Hepatic stellate cell (primary cell): ENCODE results near the gene TBC1D12.

ENCODE experiments used
- DNase-seq: peaks from one replicate; pipeline ENCODE4 v3.0.0; 2011; ENCODE audit warnings: low spot score

The TBC1D12 gene

DNA sequence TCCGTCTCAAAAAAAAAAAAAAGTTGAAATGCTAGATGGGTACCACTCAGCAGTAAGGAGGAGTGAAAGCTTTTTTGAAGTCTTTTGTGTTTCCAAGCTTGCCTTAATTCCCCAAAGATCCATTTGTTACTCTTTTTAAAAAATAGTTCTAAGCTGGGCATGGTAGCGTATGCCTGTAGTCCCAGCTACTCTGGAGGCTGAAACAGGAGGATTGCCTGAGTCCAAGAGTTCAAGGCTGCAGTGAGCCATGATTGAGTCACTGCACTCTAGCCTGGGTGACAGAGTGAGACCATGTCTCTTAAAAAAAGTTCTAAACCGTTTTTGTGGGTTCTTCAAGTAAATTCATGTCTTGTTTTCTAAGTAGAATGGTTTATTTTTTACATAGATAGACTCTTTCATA lies 5.3 kb downstream of the TBC1D12 start:
- DNase-seq = no peak

DNA sequence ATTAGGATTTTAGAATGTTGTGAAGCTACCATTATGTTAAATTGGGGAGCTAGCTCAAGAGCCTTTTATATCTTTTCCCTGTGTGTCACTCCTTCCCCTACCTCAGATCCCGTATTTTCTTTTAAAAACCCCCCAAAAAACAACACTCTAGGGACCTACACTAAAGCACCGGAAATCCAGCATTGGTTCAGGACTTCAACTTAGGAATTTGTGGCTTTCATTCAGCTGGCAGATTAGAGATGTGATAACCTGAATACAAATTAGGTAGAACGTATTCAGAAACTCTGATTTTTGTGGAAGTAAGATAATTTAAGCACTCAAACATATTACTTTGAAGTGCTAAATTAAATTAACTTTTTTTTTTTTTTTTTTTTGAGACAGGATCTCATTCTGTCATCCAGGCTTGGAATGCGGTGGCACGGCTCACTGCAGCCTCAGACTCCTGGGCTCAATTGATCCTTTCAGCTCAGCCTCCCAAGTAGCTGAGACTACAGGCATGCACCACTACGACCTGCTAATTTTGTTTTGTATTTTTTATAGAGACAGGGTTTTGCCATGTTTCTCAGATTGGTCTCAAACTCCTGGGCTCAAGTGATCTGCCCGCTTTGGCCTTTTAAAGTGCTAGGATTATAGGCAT lies 6.8 kb downstream of the TBC1D12 start:
- DNase-seq = no peak

DNA sequence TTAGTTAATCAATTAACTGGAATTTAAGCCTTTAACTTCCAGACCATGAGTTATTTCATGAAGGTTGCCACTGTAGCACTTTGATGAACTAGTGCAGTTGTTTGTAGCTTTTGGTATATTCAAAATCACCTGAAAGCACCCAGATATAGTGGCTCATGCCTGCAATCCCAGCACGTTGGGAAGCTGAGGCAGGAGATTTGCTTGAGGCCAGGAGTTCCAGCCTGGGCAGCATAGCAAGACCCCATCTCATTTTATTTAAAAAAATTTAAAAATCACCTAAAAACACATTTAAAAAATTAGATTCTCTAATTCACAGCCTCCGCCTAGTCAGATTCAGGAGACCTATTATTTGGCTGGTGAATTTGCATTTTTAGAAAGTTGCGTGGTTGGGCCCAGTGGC lies 9.0 kb downstream of the TBC1D12 start:
- no peak for DNase-seq

DNA sequence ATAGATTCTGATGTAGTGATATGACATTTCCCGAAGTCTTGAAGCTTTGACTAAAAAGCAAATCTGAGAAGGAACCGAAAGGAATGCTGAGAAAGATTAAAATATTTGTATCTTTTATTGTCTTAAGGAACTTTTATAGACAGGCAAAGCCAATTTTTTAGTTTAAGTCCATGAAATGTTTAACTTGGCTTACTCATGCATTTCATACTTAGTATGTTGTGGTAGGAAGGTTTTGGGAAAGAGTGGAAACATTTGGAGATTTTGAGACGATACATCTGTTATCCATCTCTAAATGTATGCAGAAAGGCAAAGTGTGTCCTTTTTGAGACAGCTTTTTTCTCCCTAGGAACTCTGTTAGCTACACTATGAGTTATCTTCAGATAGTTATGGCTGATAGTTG lies 10.1 kb downstream of the TBC1D12 start:
- peak; percentile 54 for DNase-seq

DNA sequence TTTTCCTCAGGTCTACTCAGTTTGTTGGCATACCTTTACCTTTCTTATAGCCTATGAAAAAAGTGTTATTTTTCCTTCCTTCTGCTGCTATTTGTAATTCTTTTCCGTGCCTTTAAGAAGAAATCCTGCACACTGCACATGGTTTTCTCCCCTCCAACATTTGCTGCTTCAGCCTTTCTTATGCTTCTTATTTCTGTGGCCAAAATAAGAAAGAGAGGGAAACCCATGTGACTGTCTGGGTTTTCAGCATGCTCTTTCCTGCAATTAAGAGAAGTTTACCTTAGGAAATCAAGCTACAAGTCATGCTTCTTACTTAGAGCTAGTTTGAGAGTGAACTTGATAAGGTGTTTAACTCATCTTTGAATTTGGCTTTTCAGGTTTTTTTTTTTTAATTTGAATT lies 11.0 kb downstream of the TBC1D12 start:
- no peak for DNase-seq

DNA sequence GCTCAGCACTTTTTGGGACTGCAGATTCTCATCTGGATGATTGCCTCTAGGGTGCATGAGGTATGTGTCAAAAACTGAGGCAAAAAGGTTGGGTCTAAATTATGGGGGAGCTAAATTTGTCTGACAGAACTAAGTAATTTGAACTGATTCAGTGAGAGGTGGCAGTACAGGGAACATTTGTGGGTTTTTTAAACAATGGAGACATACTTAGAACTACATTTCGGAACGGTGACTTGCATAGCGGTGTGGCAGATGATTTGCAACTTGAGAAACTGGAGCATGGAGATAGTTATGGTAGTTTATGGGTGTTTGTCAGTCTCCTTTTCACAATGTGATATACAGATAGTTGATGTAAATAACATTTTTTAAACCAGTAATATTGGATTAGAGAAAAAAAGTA lies 14.6 kb downstream of the TBC1D12 start:
- DNase-seq = no peak

DNA sequence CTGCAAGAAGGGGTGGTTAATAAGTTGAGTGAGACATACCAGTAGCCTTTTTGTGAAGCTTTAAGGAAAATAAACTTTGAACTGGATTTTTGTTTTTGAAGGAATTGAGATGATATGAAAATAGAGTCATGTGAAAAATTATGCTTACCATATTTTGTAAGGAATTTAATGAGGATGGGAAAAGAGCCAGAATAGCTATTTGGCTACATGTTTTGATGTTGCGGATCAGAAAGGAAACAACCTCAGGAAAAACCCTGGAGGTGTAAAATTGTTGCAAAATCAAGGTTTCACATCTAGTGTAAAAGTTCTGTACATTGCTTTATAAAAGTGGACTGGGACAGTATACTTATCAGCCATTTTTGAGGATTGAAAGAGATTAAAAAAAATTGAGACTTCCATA lies 15.0 kb downstream of the TBC1D12 start:
- no peak for DNase-seq

DNA sequence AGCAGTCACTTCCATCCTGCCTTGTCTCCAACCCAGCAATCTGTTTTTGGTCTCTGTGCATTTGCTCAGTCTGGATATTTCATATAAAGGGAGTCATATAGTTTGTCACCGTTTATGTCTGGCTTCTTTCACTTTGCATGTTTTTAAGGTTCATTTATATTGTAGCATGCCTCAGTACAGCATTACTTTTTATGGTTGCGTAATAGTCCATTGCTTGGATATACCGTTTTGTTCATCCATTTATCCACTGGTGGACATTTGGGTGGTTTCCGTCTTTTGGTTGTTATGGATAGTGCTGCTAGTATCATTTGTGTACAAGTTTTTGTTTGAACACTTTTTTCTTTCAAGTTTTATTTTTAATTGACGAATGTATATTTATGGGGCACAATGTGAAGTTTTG lies 18.2 kb downstream of the TBC1D12 start:
- DNase-seq = no peak

DNA sequence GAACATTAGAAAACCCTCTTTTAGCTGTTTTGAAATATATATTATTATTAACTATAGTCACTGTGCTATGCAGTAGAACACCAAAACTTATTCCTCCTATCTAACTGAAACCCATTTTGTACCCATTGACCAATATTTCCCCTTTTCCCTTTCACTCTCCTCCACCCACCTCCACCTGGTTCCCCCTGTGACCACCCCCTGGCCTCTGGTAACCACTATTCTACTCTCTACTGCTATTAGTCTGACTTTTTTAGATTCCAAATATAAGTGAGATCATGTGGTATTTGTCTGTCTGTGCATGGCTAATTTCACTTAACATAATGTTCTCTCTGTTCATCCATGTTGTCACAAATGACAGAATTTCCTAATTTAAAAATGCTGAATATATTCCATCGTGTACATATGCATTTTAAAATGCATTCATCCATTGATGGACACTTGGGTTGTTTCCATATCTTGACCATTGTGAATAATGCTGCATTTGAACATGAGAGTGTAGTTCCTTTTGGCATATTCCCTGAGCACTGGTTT lies 18.7 kb downstream of the TBC1D12 start:
- DNase-seq = no peak

DNA sequence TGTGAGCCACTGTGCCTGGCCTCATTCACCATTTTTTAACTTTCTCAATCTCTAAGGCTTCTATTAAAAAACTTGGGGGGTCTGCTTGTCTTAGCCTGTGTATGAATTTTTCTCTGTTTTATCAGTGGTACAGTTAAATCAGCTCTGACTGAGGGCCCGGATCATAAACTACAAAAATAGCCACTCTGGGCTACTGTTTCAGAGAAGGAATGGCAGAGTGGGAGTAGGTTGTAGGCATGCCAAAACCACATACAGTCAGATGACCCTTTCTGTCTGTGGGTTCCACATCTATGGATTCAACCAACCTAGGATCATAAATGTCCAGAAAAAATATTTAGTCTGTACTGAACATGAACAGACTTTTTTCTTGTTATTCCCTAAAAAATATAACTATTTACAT lies 21.3 kb downstream of the TBC1D12 start:
- DNase-seq = peak; percentile 20

DNA sequence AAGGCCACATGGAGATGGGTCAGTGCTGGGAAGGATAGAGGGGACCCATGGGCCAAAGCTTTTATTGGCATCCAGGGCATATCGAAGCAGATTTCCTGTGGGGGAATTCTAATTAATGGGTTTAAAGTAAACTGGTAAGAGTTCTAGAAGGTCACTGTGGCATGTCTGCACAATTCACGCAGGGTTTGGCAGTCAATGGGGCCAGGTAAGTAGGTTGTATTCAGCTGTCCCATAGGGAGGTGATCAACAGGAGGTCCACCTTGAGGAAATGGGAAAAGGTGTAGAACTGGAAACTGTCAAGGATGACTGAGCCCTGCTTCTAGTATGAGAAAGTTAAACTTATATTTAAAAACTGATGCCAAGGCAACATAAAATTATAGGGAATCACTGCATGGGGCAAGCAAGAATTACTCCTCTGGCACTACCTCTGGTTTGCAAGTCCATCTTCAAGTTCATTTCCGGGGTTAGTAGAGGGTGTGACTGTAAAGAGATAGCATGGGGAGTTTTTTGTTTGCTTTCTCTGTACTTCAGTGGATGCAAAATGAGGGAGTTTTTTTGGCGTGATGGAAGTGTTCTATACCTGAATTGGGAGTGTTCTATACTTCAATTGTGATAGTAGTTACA lies 22.5 kb downstream of the TBC1D12 start:
- no peak for DNase-seq

DNA sequence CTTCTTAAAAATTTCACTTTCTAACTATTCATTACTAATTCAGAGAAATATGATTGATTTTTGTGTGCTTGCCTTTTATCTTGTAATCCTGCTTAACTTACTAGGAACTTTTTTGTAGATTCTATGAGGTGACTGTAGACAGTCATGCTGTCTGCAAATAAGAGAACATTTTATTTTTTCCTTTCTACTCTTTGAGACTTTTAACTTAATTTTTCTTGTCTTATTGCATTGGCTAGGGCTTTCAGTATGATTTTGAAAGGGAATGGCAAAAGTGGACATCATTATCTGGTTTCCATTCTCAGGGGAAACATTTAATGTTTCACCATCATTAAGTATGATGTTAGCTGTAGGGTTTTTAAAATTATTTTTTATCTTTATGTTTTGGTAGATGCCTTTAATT lies 23.6 kb downstream of the TBC1D12 start:
- DNase-seq = no peak

DNA sequence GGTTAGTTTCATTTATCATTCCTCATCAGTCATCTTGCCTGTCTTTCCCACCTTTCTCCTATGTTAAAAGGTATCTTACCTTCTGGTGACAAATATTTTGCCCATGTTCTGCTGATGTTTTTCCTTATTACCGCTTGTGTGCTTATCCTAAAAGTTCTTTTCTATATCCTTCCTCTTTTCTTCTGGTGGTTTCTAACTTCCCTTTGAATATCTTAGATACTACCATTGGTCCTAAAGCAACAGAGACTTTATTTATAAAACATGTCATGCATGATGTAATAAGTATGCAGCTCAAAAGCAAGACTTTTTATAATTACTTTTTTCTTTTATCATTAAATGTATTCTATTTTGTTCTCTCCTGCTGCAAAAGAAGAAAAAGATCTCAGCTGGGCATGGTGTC lies 24.8 kb downstream of the TBC1D12 start:
- DNase-seq = no peak

DNA sequence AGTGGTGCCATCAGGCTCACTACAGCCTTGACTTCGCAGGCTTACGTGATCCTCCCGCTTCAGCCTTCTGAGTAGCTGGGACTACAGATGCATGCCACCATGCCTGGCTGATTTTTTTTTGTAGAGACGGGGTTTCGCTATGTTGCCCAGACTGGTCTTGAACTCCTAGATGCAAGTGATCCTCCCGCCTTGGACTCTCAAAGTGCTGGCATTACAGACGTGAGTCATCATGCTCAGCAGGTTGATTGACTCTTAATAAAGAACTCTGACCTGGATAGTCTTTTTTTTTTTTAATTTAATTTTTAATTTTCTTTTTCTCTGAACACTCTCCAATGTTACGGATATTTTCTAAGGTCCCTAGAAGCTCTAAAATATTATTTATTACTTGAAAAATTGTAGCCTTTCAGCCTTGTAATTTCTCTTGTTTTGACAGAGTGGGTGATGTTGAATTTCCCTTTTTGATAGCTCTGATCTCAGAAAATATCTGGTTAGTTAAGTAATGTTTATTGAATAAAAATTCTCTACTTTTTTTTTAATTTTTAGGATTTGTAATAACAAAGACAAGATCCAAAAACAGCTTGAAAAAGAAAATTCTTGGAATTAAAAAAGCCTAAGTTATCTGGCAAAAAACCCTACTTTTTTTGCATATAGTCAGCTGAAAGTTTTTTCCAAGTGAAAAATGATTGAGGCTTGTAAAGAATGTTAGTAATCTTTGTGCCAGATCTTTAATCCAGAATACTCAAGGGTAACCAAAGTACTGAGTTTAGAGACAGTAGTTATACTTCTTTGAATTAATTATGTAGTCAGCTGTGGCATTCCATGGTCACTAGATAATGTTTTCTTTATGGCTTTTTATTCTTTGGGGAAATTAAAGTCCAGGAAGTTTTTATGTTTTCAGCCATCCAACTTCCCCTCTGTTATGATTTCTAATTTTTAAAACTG lies 26.7 kb downstream of the TBC1D12 start:
- DNase-seq = peak; percentile 37

DNA sequence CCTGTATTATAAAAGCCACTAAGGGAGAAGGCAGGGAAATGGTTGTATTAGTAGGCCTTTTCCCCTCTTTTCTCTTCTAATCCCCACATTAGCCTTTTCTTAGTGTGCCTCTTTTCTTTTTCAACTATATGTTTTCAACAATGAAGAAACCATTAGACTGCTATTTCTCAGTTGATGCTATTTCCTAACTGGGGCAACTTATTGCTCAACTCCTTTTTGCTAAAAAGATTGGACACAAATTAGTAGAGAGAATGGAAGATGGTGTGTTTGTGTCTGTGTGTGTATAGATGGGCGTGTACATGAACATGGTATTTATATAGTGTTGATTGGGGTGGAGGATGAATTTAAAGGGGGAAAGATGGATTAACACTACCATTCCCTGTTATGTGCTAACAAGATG lies 28.4 kb downstream of the TBC1D12 start:
- DNase-seq = no peak

DNA sequence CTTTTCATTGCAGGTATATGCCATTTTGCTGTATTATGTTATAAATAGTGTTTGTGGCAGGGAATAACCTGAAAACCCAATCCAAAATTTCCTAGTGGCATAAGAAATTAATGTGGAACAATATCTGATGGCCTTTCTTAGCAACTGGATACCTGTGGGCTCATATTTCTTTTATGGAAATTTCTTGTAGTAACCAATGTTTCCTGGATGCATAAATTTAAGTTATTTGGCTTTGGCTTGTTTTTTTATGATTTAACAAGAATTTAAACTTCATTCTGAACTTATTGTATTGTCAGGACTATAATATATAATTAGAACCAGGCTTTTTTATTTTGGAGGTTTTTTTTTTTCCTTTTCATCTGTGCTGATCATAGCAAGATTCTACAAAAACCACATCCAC lies 30.1 kb downstream of the TBC1D12 start:
- DNase-seq = no peak

DNA sequence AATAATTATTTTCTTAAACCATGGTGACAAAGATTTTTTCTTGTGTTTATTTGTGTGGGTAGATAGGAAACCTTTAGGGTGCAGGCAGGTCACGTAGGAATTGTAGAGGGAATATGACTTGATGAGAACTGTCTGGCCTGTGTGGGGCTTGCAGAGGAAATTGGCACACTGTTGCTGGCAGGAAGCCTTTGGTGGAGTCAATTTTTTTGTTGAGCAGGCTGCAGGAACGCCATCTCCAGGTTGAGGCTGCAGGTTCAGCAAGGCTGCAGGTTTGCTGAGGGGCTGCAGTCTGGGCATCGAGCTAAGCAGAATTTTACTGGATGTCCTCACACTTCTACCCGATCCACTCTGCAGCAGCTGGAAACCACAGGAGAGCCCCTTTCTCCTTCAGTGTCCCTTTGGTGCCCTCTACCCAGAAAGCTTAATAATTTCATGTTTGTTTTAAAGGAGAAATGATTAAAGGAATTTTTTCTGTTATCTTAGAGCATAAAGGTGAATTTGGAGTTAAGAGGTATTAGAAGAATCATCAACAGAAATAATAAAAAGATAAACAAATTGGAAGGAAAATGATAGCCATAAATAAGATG lies 37.0 kb downstream of the TBC1D12 start:
- no peak for DNase-seq

DNA sequence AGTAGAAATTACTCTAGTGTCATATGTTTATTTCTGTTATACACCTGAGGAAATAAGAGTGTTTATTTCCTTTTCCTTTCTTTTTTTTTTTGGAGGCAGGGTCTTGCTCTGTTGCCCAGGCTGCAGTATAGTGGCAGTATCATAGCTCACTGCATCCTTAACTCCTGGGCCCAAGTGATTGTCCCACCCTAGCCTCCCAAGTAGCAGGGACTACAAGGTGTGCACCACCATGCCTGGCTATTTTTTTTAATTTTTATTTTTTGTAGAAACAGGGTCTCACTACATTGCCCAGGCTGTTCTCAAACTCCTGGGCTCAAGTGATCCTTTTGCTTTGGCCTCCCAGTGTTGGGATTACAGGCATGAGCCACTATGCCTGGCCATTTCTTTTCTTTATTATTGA lies 37.8 kb downstream of the TBC1D12 start:
- no peak for DNase-seq

DNA sequence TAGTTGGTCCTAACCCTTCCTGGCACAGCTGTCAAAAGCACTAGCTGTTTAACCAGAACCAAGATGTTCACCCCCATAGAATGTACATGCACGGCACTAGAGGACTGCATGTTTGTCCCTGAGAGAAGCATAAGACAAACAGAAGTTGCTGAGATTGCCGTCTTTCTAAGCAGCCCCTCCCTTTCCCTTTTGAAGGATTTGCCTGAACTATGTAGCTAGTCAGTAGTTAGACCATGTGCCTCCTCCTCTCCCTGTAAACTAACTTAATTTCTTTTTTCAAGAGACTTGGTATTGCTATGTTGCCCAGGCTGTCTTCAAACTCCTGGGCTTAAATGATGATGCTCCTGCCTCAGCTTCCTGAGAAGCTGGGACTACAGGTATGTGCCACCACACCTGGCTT lies 40.7 kb downstream of the TBC1D12 start:
- DNase-seq = no peak

DNA sequence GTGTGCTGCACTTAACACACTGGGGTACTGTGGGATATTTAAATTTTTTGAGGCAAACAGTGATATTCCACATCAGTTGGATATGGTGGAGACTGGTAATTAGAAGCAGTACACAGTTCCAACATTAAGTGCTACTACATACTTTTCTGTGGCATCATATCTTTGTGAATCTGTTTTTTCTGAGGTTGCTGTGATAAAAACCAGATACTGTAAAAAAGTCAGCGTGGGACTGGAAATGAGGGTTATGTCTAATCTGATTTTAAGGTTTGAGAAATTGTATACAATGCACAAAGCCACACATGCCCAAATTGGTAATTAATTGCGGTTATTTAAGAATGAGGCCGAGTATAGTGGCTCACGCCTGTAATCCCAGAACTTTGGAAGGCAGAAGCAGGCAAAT lies 41.2 kb downstream of the TBC1D12 start:
- no peak for DNase-seq

DNA sequence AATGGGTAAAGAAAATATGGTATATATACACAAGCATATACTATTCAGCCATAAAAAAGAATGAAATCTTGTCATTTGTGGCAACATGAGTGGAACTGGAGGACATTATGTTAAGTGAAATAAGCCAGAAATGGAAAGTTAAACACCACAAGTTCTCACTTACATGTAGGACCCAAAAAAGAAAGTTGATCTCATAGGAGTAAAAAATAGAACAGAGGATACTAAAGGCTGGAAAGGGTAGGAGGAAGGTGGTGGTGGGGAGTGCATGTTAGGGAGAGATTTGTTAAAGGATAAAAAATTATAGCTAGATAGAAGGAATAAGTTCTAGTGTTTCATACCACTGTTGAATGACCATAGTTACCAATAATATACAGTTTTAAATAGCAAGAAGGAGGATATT lies 48.4 kb downstream of the TBC1D12 start:
- DNase-seq = no peak

DNA sequence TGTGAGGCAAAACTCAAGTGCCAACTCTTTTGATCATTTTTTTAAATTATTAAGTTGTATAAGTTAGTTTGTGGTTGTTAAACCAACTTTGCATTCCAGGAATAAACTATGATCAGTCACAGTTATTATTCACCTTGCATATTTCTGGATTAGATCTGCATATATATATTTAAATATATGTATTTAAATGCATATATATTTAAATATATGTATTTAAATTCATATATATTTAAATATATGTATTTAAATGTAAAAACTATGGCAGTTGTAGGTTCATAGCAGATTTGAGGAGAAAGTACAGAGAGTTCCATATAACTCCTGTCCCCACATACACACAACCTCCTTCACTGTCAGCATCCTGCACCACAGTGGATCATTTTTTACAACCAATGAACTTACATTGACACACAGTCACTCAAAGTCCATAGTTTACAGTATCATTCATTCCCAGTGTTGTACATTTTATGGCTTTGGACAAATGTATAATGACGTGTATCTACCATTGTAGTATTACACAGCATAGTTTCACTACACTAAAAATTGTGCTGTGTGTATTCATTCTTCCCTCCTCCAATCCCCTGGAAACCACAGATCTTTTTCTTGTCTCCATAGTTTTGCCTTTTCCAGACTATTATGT lies 49.7 kb downstream of the TBC1D12 start:
- DNase-seq = no peak
